Keratinocyte (primary cell): ENCODE results near the gene GPR152.

ENCODE experiments used
- EZH2 ChIP-seq: IDR thresholded peaks from one replicate; pipeline ENCODE4 v1.6.1; 2012; ENCODE audit warnings: inconsistent platforms, mild to moderate bottlenecking, low read length, moderate library complexity
- TF ChIP-seq, protein P1 (sequence below), 3 experiments: IDR thresholded peaks in 1 of 3; conservative IDR thresholded peaks in 1 of 3; optimal IDR thresholded peaks in 1 of 3; 2 replicates in 2 of 3; 3 replicates in 1 of 3; pipeline versions ENCODE3 to v1.5.1; 2011; ENCODE audit warnings: low read length in 3 of 3, mild to moderate bottlenecking in 3 of 3, moderate library complexity in 2 of 3, control low read depth in 1 of 3, inconsistent platforms in 1 of 3; ENCODE audit not compliant: insufficient read depth in 2 of 3; ENCODE audit errors: extremely low read depth in 1 of 3

DNA sequence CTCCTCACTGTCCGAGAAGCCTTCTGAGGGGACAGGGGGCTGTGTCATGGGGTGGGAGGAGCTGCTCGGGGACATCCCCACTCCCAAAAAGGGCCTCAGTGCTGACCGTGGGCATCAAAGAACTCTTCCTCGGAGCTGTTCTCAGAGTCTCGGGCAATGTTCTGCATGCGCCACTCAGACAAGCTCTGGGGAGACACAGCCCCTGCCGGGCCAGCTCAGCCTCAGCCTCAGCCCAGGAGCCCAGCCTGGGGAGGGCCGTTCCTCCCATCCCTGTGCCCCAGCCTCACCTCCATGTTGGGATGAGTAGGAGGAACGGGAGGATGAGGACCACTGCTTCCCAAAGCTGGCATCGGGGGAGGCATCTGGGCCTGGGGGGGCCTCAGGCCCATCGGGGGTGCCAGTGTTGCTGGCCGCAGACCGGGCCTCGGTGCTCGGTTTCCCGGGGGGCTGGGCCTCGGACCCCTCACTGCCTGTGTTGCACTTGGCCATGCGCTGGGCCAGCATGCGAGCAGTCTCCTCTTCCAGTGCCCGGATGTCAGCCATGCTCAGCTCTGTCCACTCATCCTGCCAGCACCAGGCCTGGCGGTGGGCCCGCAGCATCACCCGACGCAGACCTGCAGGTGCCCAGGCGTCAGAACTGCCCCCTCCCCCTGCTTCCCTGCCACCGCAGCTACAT lies 47.4 kb upstream of the GPR152 start:
- TF ChIP-seq, protein P1, sequence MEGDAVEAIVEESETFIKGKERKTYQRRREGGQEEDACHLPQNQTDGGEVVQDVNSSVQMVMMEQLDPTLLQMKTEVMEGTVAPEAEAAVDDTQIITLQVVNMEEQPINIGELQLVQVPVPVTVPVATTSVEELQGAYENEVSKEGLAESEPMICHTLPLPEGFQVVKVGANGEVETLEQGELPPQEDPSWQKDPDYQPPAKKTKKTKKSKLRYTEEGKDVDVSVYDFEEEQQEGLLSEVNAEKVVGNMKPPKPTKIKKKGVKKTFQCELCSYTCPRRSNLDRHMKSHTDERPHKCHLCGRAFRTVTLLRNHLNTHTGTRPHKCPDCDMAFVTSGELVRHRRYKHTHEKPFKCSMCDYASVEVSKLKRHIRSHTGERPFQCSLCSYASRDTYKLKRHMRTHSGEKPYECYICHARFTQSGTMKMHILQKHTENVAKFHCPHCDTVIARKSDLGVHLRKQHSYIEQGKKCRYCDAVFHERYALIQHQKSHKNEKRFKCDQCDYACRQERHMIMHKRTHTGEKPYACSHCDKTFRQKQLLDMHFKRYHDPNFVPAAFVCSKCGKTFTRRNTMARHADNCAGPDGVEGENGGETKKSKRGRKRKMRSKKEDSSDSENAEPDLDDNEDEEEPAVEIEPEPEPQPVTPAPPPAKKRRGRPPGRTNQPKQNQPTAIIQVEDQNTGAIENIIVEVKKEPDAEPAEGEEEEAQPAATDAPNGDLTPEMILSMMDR (optimal IDR thresholded peaks at IDR 0.05 in 1 of 3, IDR thresholded peaks at IDR 0.05 in 1 of 3, conservative IDR thresholded peaks at IDR 0.05 in 1 of 3; ENCODE audit: extremely low read depth in 1 of 3, insufficient read depth in 2 of 3, low read length in 3 of 3) = no peak
- TF ChIP-seq EZH2 = no peak
